H1 (cell line): Measurements from ENCODE around the gene LAMTOR4. TPM values are rescaled to one million over a fixed set of nuclear protein-coding genes. Genes with fewer than 3 reads are reported as not detected.

Source experiments
- NRF1 ChIP-seq: IDR thresholded peaks from 2 replicates; pipeline ENCODE4 v1.6.1; 2011; ENCODE audit warnings: mild to moderate bottlenecking, low read depth, low read length, improper control_type of control experiment
- SP1 ChIP-seq: IDR thresholded peaks from 2 replicates; pipeline ENCODE4 v1.6.1; 2011; ENCODE audit warnings: low read depth, low read length
- polyA plus RNA-seq, 7 experiments: library from polyadenylated mRNA; depleted of rRNA in 3 of 7; stranded (reverse) in 5 of 7; unstranded in 2 of 7; fragments of >200 nt in 5 of 7; fragments of 200-250 nt in 2 of 7; gene quantifications; 1 replicate in 5 of 7; 2 replicates in 1 of 7; 4 replicates in 1 of 7; pipeline versions ENCODE4 v1.2.1 to v1.2.3, GENCODE V29; 2011 to 2013; ENCODE audit warnings: missing spikeins in 2 of 7, mixed read lengths in 2 of 7
- total RNA-seq: library from RNA; stranded (reverse); fragmentation: NEBNext Ultra II Directional; extraction: Animal tissue kit (Norgen Biotek cat#: 25700); gene quantifications from 2 replicates; pipeline ENCODE4 v1.2.1, GENCODE V29; 2021

Gene LAMTOR4
- total and polyA plus RNA-seq, 2 of the 8 experiments (the other 6 are each of a cell fraction or from before 2014, with no cell fraction given), result 153 to 622 TPM

- no peak for TF ChIP-seq NRF1
- no peak for TF ChIP-seq SP1
Observed at GRCh38 chr7:100141555-100141949, 7.2 kb upstream of the LAMTOR4 start (continued).
